A673 (cell line): ENCODE measurements around the gene MAML3. TPM values are rescaled to one million over a fixed set of nuclear protein-coding genes. Genes with fewer than 3 reads are reported as not detected.
A peak's percentile ranks its signal among the peaks of the same experiment; 100 is the strongest.

Source experiments
- BruUV-seq: library from RNA; stranded (reverse); fragments of 400-500 nt; replicated peaks from 2 replicates; lab custom pipeline; 2021; lab: Mats Ljungman, UMichigan
- CTCF ChIA-PET: fragments of 300-600 bp; sonication (Branson Sonifier 250); formaldehyde crosslinking; loops from one replicate; lab custom pipeline; 2022; ENCODE audit warnings: antibody characterized with exemption; lab: Charles Lee
- POLR2A ChIA-PET: fragments of 300-600 bp; sonication (Branson Sonifier 250); formaldehyde crosslinking; loops from one replicate; lab custom pipeline; 2022; ENCODE audit warnings: antibody characterized with exemption; ENCODE audit not compliant: low non-redundant PET; lab: Charles Lee
- DNase-seq: peaks from one replicate; pipeline ENCODE4 v3.0.0-alpha.2; 2015; ENCODE audit warnings: low spot score
- H3K27ac ChIP-seq: fragments of 200-600 bp; sonication (generic); 2 replicates; pipeline ENCODE4 v1.5.1; 2016; ENCODE audit warnings: mixed run types, low read depth, mild to moderate bottlenecking, mixed read lengths, antibody characterized with exemption, low read length; ENCODE audit not compliant: poor library complexity, severe bottlenecking
- H3K27me3 ChIP-seq: fragments of 200-600 bp; sonication (generic); replicated peaks from 2 replicates; pipeline ENCODE4 v1.6.1; 2017; ENCODE audit warnings: mixed run types, low read depth, mild to moderate bottlenecking, mixed read lengths, antibody characterized with exemption, low read length; ENCODE audit not compliant: insufficient read depth, poor library complexity
- H3K36me3 ChIP-seq: fragments of 200-600 bp; sonication (generic); 2 replicates; pipeline ENCODE4 v1.6.1; 2016; ENCODE audit warnings: mixed run types, mild to moderate bottlenecking, mixed read lengths, antibody characterized with exemption, low read length; ENCODE audit not compliant: insufficient read depth, poor library complexity, severe bottlenecking
- H3K4me1 ChIP-seq: fragments of 200-600 bp; sonication (generic); 2 replicates; pipeline ENCODE4 v1.6.1; 2017; ENCODE audit warnings: mixed run types, mild to moderate bottlenecking, mixed read lengths, antibody characterized with exemption, low read length; ENCODE audit not compliant: insufficient read depth, poor library complexity, severe bottlenecking
- H3K4me3 ChIP-seq: fragments of 200-600 bp; sonication (generic); 2 replicates; pipeline ENCODE4 v1.5.1; 2016; ENCODE audit warnings: low read depth, mixed run types, mild to moderate bottlenecking, mixed read lengths, low read length; ENCODE audit not compliant: poor library complexity, severe bottlenecking
- H3K9me3 ChIP-seq: fragments of 200-600 bp; sonication (generic); 2 replicates; pipeline ENCODE4 v1.6.1; 2016; ENCODE audit warnings: mixed run types, low read depth, mild to moderate bottlenecking, mixed read lengths, antibody characterized with exemption, low read length; ENCODE audit not compliant: poor library complexity, severe bottlenecking
- CTCF ChIP-seq: fragments of 300-800, 200-600 bp; sonication (generic); conservative IDR thresholded peaks from 2 replicates; pipeline ENCODE4 v1.5.1; 2017; ENCODE audit warnings: low read depth, mild to moderate bottlenecking, antibody characterized with exemption, low read length, moderate library complexity, mixed read lengths
- EZH2 ChIP-seq: fragments of 200-600 bp; sonication (generic); IDR thresholded peaks from 2 replicates; pipeline ENCODE4 v1.6.1; 2017; ENCODE audit warnings: borderline replicate concordance, low read depth, mild to moderate bottlenecking, mixed read lengths, antibody characterized with exemption, low read length; ENCODE audit not compliant: poor library complexity, severe bottlenecking
- intact Hi-C: fragments of 100-400 bp; cut with micrococcal nuclease; formaldehyde crosslinking; loops from one replicate; pipeline ENCODE4 v1.10.0; 2022; ENCODE audit not compliant: unreplicated experiment
- total RNA-seq: library from RNA; stranded (reverse); gene quantifications from 2 replicates; pipeline ENCODE4 v1.2.3, GENCODE V29; 2021

Gene MAML3
- total RNA-seq, 1 experiment from 2014 or later, result 3.7 TPM

- CTCF ChIA-PET, result no interaction called here
- Histone ChIP-seq H3K4me3 (no peak overlapping the region), H3K27me3 (no peaks in the 10 kb centered on the region), H3K9me3 (no peaks in the 10 kb centered on the region), H3K36me3 (no peaks in the 10 kb centered on the region), H3K27ac (no peak overlapping the region), H3K4me1 (peaks cover 7% of the 10 kb centered on the region)
- POLR2A ChIA-PET, result no interaction called here
- intact Hi-C loops, result no loop called here
- no peak for DNase-seq
- BruUV-seq, result no TSS peak
- TF ChIP-seq EZH2 (no peak), CTCF (no peak)
Measured at GRCh38 chr4:139851639-139852038, 302.3 kb downstream of the MAML3 start.

GRCh38 chr4:139851133-139851532, 302.9 kb downstream of the MAML3 start:
- TF ChIP-seq CTCF, result no peak
- no peak for TF ChIP-seq EZH2
- no TSS peak for BruUV-seq
- Histone ChIP-seq H3K27ac (no peak overlapping the region), H3K36me3 (no peaks in the 10 kb centered on the region), H3K4me3 (no peak overlapping the region), H3K4me1 (peaks cover 6% of the 10 kb centered on the region), H3K27me3 (no peaks in the 10 kb centered on the region), H3K9me3 (no peaks in the 10 kb centered on the region)
- intact Hi-C loops, result no loop called here
- no peak for DNase-seq
- ChIA-PET POLR2A (no interaction called here), CTCF (no interaction called here)

GRCh38 chr4:139849219-139849618, 304.8 kb downstream of the MAML3 start:
- Histone ChIP-seq H3K4me3 (no peak overlapping the region), H3K4me1 (peaks cover 6% of the 10 kb centered on the region), H3K36me3 (no peaks in the 10 kb centered on the region), H3K27me3 (no peaks in the 10 kb centered on the region), H3K9me3 (no peaks in the 10 kb centered on the region), H3K27ac (no peak overlapping the region)
- intact Hi-C loops, result no loop called here
- TF ChIP-seq CTCF (no peak), EZH2 (no peak)
- DNase-seq, result peak; percentile 26
- POLR2A ChIA-PET, result no interaction called here
- CTCF ChIA-PET, result no interaction called here
- no TSS peak for BruUV-seq
